ENCODE measurements around the gene PLXNA4. TPM values are rescaled to one million over a fixed set of nuclear protein-coding genes. Genes with fewer than 3 reads are reported as not detected.

Gene PLXNA4
- total and polyA plus RNA-seq, 8 donors = 0.19 to 1.6 (median 0.47) TPM

GRCh38 chr7:132319481-132319880, 256.8 kb downstream of the PLXNA4 start:
- H3K4me3 ChIP-seq = no peak overlapping the region
- FAIRE-seq (no peak), ATAC-seq (peak in 2 of 4 donors; percentile 20 to 28), DNase-seq (no peak)
- no peaks in the 10 kb centered on the region for H3K9me3 ChIP-seq
- H3K27me3 ChIP-seq = no peaks in the 10 kb centered on the region
- 26 to 42% methylated on average over 6 of the region's 6 CpGs for WGBS, 2 donors
- no peak for TF ChIP-seq CTCF (IDR thresholded peaks at IDR 0.05)
- no peak overlapping the region for H3K27ac ChIP-seq
- H3K36me3 ChIP-seq = no peaks in the 10 kb centered on the region
- intact Hi-C loops (cut with DNase I) = loop anchor here in 1 of 3 donors (5.0 kb wide), 1 partner anchor 258 kb away; the partner anchor contains the start of gene PLXNA4
- no peaks in the 10 kb centered on the region for H3K4me1 ChIP-seq

DNA sequence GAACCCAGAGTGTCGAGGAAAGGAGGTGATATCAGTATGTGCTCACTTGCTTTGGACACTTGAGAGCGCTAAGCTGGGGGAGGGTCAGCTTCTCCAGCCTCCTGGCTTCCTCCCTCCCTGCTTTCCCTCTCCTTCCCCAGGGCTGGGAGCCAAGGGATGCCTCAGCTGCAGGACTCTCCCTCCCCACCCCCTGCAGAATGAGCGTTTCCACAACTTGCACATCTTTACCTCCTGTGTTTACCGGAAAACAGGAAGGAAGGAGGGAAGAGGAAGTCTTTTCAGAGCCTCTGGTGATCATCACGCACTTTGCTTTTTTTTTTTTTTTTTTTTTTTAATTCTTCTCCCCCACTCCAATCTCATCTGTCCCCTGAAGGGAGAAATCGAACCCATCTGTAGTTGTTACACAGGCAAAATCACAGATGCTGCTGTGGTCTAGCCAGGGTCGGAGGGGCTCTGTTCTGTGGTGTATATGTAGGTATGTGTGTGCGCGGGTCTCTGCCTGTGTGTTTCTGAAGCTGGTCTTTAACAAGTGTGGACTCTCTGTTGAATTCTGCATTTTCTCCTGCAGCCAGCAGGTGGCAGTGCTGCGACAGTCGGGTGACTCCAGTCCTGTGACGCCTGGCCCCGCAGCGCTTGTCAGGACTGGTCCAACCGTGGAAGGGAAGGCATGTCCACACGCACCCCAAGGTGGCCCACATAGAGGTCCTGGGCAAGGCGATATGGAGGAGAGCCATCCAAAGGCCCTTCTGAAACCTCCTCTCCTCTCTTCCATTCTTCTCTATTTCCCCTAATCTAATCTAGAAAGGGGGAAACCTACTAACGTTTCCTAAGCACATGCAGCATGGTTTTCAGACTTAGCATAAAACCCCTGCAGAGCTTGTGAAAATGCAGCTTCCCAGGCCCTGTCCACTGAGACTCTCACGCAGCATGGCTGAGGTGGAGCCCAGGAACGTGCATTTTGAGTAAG, 257.6 kb downstream of the PLXNA4 start:
- ATAC-seq (peak; percentile 95 to 99 (median 98)), FAIRE-seq (no peak), DNase-seq (peak; percentile 63 to 94 (median 83))
- intact Hi-C loops (cut with DNase I) = loop anchor here in 1 of 3 donors (5.0 kb wide), 1 partner anchor 259 kb away; the partner anchor contains the start of gene PLXNA4
- Histone ChIP-seq H3K27me3 (no peaks in the 10 kb centered on the region), H3K4me3 (no peak overlapping the region), H3K9me3 (no peaks in the 10 kb centered on the region), H3K36me3 (no peaks in the 10 kb centered on the region), H3K4me1 (no peaks in the 10 kb centered on the region), H3K27ac (no peak overlapping the region)
- TF ChIP-seq CTCF (IDR thresholded peaks at IDR 0.05) = peak; percentile 67 to 87 (median 74)
- WGBS, 2 donors = 6 to 10% methylated on average over 20 of the region's 20 CpGs

DNA sequence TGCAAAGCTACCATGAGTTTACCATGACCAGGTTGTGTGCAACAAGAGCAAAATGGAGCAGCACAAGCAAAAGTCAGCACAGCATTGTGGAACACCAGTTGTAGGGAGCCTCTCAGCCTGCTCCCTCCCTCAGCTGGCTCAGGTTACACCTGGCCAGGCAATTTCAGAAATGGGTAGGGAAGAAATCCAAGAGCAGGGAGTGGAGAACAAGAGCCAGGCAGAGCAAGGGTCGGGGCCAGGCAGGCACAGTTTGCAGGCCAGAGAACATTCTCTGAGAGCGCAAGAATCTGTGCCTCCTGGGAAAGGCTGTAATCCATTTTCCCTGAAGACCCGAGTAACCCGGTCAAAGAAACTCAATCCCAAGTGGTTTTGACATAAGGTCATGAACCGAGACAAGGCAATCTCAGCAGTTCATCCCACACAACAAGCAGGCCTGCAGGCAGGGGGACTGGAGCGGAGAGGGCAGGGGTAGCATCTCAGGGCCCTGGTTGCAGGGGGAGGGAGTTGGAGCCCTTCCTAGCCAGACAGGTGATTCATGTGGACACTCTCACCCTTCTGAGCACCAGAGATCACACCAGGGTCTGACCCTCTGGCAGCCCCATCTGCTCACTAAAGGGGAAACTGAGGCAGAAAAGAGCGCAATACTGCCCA, 258.4 kb downstream of the PLXNA4 start:
- H3K27ac ChIP-seq = no peak overlapping the region
- intact Hi-C loops (cut with DNase I) = loop anchor here in 1 of 3 donors (5.0 kb wide), 1 partner anchor 259 kb away; the partner anchor contains the start of gene PLXNA4
- H3K36me3 ChIP-seq = no peaks in the 10 kb centered on the region
- no peaks in the 10 kb centered on the region for H3K9me3 ChIP-seq
- no peaks in the 10 kb centered on the region for H3K27me3 ChIP-seq
- WGBS, 2 donors = 62 to 64% methylated on average over 7 of the region's 7 CpGs
- FAIRE-seq (no peak), DNase-seq (no peak), ATAC-seq (peak in 1 of 4 donors; percentile 19)
- TF ChIP-seq CTCF (IDR thresholded peaks at IDR 0.05) = no peak
- no peaks in the 10 kb centered on the region for H3K4me1 ChIP-seq
- no peak overlapping the region for H3K4me3 ChIP-seq

GRCh38 chr7:132312531-132313055, 263.7 kb downstream of the PLXNA4 start:
- H3K27me3 ChIP-seq = no peaks in the 10 kb centered on the region
- WGBS, 2 donors = 81 to 87% methylated on average over 4 of the region's 4 CpGs
- no peak overlapping the region for H3K4me3 ChIP-seq
- H3K4me1 ChIP-seq = no peaks in the 10 kb centered on the region
- ATAC-seq = no peak
- H3K9me3 ChIP-seq = no peaks in the 10 kb centered on the region
- H3K27ac ChIP-seq = no peak overlapping the region
- no peaks in the 10 kb centered on the region for H3K36me3 ChIP-seq
- TF ChIP-seq CTCF (IDR thresholded peaks at IDR 0.05) = no peak
- intact Hi-C loops (cut with DNase I) = no loop called here
- no peak for DNase-seq
- no peak for FAIRE-seq

All from pancreas (tissue), 10 donors.